ENCODE measurements around the gene PON3.

PON3 gene

GRCh38 chr7:95396136-95397032 lies at the start of gene PON3:
PON3 (minus strand) TSS chr7:95396375; CDS start chr7:95396350, 25 bp downstream.
- peak; percentile 70 for DNase-seq

DNA sequence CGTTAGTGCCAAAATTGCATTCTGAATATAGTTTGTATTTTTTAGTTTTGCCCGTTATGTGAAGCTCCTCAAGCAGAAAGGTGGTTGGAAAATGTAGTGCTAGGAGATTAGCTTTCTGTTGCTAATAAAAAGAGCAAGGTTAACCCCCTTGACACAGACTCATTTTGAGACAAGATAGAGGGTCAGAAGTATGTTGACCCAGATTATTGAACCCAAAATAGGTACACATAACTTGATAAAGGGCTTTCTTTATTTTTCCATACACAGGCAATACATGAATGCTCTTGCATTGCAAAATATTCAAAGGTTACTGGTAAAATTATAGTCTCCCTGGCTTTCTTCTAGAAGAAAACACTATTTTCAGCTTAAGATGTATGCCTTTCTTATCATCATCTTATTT lies 48.6 kb upstream of the PON3 start:
- DNase-seq = no peak

DNA sequence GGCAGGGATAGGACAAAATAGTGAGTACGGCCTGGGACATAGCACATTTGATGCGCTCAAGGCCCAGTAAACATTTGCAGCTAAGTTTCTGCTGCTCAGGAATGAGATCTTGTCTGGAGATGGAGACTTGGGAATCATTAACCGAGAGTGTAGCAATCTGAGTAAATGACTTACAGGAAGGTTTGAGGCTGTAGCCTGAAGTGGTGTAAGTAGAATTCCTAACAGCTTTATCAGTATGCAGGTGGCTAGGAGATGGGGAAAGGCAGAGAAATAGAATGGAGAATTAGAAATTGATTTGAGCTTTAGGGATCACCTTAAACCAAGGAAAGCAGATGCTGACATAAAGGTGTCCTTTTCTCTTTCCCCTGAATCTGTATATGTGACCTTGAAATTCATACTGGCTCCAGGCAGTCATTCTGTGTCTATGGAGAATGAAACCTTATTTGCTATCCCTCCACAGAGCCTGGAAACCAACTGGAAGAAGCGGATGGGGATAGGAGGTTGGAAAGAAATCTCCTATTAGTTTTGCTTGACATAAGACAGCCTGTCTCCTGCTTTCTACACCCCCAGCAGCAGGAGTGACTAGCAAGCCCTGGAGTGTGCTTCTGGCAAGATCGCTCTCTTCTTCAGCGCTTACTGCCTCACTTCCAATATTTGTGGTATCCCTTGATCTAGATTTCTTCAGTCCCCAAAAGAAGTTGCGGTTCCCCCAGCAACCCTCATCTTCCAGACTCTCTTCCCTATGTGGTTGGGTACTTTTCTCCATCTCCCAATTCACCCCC lies 45.1 kb upstream of the PON3 start:
- no peak for DNase-seq

DNA sequence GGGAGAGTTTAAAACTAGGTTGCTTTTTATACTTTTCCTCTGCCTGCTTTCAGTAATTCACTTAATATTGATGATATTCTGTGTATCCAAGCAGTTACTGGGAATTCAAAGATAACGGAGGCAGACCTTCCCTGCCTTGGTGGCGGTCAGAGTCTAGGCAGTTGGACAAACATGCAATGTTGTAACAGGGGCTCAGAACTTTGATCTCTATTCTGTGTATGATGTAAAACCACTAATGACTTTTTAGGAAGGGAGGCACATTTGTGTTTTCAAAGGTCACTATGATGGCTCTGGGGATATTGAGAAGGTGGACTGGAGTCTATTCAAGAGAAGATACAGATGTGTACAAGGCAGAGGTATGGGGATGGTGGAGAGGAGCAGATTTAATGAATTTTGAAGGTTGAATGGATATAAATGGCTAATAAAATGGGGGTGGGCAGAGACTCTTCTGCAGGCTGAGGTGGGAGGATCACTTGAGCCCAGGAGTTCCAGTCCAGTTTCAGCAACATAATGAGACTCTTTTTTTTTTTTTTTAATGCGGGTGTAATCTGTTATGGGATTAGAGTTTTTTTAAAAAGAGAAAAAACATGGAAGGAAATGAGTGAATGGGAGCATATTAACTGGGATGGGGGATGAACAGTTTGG lies 44.3 kb upstream of the PON3 start:
- no peak for DNase-seq

DNA sequence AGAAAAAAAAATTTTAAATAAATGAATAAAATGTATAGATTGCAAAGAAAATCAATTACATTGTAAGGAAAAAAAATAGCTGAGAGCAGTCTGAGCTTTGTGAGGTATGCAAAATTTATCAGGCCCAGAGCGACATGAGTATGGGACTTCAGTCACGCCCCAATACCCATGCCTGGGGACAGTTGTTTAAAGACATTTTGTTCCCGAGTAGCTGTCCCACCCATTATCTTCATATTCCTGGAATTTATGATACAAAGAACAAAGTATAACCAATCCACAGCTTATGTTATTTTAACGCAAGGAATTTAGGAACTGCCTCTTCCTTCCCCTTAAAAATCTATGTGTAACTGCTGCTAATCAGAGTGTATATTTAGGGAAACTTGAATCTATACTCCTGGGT lies 40.2 kb upstream of the PON3 start:
- no peak for DNase-seq

- DNase-seq = peak; percentile 27
Measured at GRCh38 chr7:95435422-95435780, 39.2 kb upstream of the PON3 start.

DNA sequence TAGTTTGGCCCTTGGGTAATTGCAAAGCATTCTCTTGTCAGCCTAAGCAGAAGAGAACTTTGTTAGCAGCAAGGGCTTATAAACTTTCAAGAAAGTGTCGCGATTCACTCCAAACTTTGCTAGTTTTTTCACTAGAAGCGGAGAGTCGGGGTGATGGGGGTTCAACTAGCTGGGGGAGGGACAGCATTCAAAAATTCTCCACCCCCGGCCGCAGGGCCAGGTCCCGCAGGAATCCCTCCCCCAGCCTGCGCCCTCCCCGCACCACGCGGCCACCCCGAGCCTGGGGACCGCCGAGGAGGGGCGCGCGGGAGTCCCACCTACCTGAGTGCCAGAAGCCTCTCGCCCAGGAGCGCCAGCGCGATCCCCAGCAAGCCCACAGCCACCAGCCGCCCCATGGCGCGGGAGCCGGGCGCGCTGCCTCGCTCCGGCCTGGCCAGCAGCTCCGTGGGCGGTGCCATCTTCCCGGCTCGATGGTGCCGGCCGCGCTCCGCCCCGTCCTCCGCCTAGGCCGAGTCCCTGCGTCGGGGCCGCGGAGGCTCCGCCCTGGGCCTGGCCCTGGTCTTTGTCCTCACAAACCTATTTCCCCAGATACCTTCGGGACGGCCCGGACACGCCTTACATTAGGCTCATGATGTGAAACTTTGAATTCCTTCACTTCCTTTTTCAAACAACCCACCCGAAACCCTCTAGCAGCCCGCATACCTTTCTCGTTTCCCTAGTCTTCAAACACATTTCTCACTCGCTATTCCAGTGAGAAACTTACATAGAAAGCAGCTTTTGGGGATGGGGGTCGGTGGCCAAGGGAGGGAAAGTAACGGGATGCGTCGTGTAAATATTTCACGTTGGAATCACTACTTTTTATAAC lies 38.6 kb upstream of the PON3 start, which contains the start of gene PON2:
Gene PON2 (minus strand): TSS at position 472 of the 865 bp plus-strand sequence. CDS start 77 bp downstream, at position 395.
- DNase-seq = peak; percentile 86

DNA sequence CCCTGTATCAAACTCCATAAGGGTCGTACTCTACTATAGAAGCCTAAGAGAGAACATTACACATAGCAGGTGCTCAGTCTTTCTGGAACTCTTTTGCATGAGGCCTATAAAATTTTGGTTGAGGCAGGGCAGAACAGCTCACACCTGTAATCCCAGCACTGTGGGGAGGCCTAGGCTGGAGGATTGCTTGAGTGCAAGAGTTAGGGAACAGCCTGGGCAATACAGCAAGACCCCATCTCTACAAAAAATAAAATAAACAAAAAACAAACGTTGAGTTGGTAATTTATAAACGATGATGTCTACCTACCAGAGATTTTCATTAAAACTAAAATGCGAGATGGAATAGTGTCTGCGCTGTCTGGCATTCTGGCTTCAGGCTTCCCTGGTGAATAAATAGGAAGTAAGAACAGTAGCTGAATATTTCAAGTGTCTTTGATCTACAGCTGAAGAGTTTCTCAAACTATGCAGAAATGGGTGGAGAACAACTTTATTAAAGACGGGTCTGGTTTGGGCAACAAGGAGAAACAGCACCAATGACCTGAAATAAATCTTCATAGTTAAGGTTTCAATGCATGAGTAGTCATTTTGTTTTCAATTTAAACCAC lies 37.9 kb upstream of the PON3 start:
- no peak for DNase-seq

DNA sequence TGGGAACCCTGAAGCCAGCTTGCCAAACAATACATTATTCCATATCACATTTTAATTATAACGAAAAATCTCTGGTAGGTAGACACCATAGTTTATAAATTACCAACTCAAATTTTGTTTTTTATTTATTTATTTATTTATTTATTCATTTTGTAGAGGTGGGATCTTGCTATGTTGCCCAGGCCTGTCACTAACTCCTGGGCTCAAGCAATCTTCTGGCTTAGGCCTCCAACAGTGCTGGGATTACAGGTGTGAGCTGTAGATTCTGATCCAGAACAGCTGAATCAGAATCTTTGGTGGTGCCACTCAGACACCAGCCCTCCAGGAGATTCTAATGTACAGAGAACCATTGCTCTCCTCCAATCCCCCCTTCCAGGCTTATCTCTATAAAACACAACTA lies 37.0 kb upstream of the PON3 start:
- no peak for DNase-seq

- no peak for DNase-seq
Measured at GRCh38 chr7:95432606-95433005, 36.4 kb upstream of the PON3 start.

GRCh38 chr7:95430864-95431263 lies 34.7 kb upstream of the PON3 start:
- no peak for DNase-seq

DNA sequence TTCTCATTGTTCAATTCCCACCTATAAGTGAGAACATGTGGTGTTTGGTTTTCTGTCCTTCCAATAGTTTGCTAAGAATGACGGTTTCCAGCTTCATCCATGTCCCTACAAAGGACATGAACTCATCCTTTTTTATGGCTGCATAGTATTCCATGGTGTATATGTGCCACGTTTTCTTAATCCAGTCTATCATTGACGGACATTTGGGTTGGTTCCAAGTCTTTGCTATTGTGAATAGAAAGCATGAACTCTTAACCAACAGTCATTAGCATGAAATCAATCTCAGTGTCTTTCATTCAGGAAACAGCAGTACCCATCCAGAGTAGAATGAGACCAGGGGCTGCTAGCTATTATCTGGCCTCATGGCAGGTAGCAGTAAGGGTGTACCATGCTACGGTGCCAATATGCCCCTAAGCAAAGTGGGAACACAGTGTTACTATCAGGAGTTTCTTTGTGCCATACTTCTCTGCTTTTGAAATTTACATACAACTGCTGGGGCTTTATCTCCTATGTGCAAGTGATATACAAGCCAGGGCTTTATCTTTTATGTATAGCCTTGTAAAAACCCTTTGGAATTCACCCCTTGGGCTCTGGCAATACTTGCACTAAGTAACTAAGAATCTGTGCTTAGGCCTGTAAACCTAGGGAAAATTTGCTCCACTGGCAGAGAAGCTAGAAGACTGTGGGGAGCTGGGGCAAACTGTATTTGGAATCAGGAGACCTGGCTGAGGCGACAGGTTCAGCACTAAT lies 33.2 kb upstream of the PON3 start:
- DNase-seq = no peak

DNA sequence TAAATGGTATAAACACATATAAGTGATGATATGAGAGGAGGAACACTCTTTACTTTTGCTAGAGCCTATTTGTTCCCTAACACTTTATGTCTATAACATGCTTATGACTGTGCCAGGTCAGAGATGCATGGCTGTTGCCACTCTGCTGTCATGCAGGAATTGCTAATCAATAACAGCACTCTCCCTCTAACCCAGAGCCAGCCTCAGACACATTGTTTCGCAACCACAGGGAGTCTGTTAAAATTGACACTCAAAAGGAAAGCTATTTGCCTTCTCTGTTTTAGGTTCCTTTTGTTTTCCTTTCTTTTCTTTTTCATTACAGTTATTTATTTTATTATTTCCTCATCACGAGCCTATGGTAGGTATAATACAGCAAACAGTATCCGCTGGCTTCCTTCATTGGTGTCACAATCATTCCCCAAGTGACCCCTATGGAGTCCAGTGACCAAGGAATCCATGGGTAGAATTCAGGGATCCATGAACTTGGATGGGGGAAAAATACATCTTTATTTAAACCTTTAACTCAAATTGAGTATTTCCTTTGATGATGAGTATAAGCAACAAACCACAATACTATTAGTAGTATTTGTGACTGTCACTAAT lies 31.8 kb upstream of the PON3 start:
- peak; percentile 73 for DNase-seq

GRCh38 chr7:95427166-95427565 lies 31.0 kb upstream of the PON3 start:
- DNase-seq = peak; percentile 64

DNA sequence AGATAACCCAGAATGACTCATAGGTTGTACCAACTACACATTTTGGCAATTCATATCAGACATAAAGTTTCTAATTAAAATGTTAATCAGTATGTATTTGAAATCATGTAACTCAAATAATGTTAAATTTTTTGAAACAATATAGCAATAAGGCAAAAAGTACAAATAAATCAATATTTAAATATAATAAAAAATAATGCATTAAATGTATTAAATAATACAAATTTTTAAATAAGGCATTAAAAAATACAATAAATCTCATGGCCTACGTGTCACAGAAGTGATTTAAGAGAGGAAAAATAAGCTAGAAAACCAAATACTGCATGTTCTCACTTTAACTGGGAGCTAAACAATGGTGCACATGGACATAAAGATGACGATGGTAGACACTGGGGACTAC lies 29.5 kb upstream of the PON3 start:
- no peak for DNase-seq

GRCh38 chr7:95424716-95425115 lies 28.5 kb upstream of the PON3 start:
- DNase-seq = no peak

DNA sequence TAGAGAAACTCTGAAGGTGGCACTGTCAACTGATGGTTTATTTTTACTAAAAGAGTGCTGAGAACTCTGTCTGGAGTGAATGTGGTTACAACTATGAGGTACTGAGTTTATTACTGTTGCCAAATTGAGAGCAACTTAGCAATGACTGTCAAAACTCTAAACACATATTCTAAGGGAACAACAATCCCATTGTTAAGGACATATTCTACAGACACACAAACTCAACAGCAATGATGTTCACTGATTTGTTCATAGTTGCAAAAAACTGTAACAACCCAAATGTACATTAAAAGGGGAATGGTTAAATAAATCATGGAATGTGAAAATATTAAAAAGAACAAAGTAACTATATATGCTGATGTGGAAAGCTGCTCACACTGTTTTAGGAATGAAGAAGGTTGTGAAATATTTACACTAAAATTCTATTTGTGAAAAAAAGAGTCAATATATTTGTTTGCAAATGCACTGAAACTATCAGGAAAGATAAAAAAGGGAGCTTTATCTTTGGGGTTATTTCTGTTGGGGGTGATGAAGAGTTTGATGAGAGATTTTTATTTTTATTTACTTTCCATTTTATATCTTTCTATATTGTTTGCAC lies 25.8 kb upstream of the PON3 start:
- DNase-seq = no peak

GRCh38 chr7:95421000-95421846 lies 25.0 kb upstream of the PON3 start:
- no peak for DNase-seq

GRCh38 chr7:95412075-95412474 lies 15.9 kb upstream of the PON3 start:
- no peak for DNase-seq

Measured in NCI-H146 (cell line).